Adrenal gland (tissue), 5 donors: ENCODE results near the gene TMEM270.

Experiments used
- CTCF ChIP-seq, 6 experiments: fragments of 450-650 bp in 4 of 6; fragments of 200-600 bp in 2 of 6; sonication (generic) in 1 of 6; IDR thresholded peaks; 1 replicate in 5 of 6; 2 replicates in 1 of 6; pipeline versions ENCODE4 v1.5.1 to v1.8.0; 2016 to 2021; ENCODE audit warnings: antibody characterized with exemption in 6 of 6, mild to moderate bottlenecking in 2 of 6, moderate library complexity in 1 of 6
- POLR2A ChIP-seq, 2 donors: fragments of 450-650 bp; IDR thresholded peaks; one replicate each; pipeline ENCODE4 v1.6.1; 2017; ENCODE audit warnings: antibody characterized with exemption in 2 of 2, mild to moderate bottlenecking in 2 of 2, moderate library complexity in 1 of 2
- donor health status: DM: no; HTN: no; CAD: no.

- TF ChIP-seq CTCF (IDR thresholded peaks at IDR 0.05) (no peak), POLR2A (IDR thresholded peaks at IDR 0.05) (no peak)
These were observed 8.5 kb upstream of the TMEM270 start for GRCh38 chr7:73852500-73852899.
